ENCODE data around the gene ASPG. TPM values are rescaled to one million over a fixed set of nuclear protein-coding genes. Genes with fewer than 3 reads are reported as not detected.

Gene ASPG
- total and polyA plus RNA-seq, 12 donors = 2.8 to 32.0 (median 13.2) TPM

- Histone ChIP-seq H3K4me3 (peak overlapping the region; percentile 6 to 72 (median 59)), H3K36me3 (no peaks in the 10 kb centered on the region), H3K9me3 (no peaks in the 10 kb centered on the region), H3K27ac (no peak overlapping the region), H3K27me3 (peaks cover 11 to 82% (median 50%) of the 10 kb centered on the region in 7 donors), H3K4me1 (peaks cover 15 to 51% (median 39%) of the 10 kb centered on the region in 9 donors)
- ATAC-seq = no peak
- WGBS, 2 donors = 3 to 4% methylated on average over 73 to 77 of the region's 77 CpGs
- DNase-seq = peak in 1 of 2 donors; percentile 16
- intact Hi-C loops (cut with DNase I) = loop anchor here (1.0 to 10.0 kb wide), 14 partner anchors 86 to 506 kb away; no protein-coding TSS in a partner anchor
- TF ChIP-seq, protein P1, sequence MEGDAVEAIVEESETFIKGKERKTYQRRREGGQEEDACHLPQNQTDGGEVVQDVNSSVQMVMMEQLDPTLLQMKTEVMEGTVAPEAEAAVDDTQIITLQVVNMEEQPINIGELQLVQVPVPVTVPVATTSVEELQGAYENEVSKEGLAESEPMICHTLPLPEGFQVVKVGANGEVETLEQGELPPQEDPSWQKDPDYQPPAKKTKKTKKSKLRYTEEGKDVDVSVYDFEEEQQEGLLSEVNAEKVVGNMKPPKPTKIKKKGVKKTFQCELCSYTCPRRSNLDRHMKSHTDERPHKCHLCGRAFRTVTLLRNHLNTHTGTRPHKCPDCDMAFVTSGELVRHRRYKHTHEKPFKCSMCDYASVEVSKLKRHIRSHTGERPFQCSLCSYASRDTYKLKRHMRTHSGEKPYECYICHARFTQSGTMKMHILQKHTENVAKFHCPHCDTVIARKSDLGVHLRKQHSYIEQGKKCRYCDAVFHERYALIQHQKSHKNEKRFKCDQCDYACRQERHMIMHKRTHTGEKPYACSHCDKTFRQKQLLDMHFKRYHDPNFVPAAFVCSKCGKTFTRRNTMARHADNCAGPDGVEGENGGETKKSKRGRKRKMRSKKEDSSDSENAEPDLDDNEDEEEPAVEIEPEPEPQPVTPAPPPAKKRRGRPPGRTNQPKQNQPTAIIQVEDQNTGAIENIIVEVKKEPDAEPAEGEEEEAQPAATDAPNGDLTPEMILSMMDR (IDR thresholded peaks at IDR 0.05) = no peak
Observed at GRCh38 chr14:104136472-104137296, 51.2 kb downstream of the ASPG start.

GRCh38 chr14:104137297-104138097 is 52.0 kb downstream of the ASPG start:
- TF ChIP-seq, protein P1 (IDR thresholded peaks at IDR 0.05) = peak; percentile 87 to 98 (median 92)
- 1% methylated on average over 88 of the region's 88 CpGs for WGBS, 2 donors
- ATAC-seq (peak; percentile 80 to 89 (median 84)), DNase-seq (peak; percentile 67 to 80)
- Histone ChIP-seq H3K9me3 (no peaks in the 10 kb centered on the region), H3K27ac (peak overlapping the region; percentile 41 to 90 (median 84)), H3K27me3 (peaks cover 11 to 82% (median 50%) of the 10 kb centered on the region in 7 donors), H3K4me3 (peak overlapping the region; percentile 19 to 72 (median 64)), H3K36me3 (no peaks in the 10 kb centered on the region), H3K4me1 (peaks cover 15 to 59% (median 40%) of the 10 kb centered on the region in 9 donors)
- intact Hi-C loops (cut with DNase I) = loop anchor here (1.0 to 10.0 kb wide), 16 partner anchors 49 to 505 kb away; no protein-coding TSS in a partner anchor

DNA sequence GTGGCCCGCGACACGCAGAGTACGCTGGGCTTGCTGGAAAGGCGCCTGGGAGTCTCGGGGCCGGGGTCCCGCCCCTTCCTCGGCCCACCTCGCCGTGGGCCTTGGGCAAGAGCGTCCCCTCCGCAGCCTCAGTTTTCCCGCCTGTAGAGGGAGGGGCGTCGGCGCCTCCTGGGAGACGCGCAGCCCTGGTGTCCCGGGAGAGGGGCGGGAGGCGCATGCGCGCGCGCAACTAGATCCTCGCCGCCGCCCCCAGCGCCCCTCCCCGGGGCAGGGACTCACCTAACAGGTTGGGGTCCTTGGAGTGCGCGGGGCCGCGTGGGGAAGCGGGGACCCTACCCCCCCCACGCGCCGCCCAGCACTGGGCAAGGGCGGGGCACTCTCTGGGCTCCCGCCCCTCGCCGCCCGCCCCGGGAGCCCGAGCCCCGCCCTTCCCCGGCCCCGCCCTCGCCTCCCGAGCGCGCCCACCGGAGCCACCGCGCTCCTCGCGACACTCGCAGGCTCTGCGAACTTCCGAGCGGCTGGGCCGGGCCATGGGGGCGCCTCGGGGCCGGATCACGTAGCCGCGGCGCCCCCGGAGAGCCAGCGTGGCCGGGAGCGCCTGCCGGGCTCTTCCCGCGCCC is 52.7 kb downstream of the ASPG start, which contains the start of gene KIF26A:
Gene KIF26A, plus strand, starts transcription at position 490 of the 620 bp plus-strand sequence. CDS start 136 bp downstream, outside the sequence.
- H3K27me3 ChIP-seq = peaks cover 11 to 77% (median 48%) of the 10 kb centered on the region in 7 donors
- no peaks in the 10 kb centered on the region for H3K9me3 ChIP-seq
- TF ChIP-seq, protein P1 (IDR thresholded peaks at IDR 0.05) = no peak
- H3K4me3 ChIP-seq = peak within 1 kb of the TSS; percentile 27 to 72 (median 64)
- ATAC-seq = peak; percentile 45 to 71 (median 53)
- peaks cover 15 to 62% (median 40%) of the 10 kb centered on the region in 9 donors for H3K4me1 ChIP-seq
- WGBS, 2 donors = 0% methylated on average over 59 to 74 of the region's 77 CpGs
- H3K27ac ChIP-seq = peak within 1 kb of the TSS; percentile 41 to 90 (median 84)
- peak; percentile 54 to 69 for DNase-seq
- intact Hi-C loops (cut with DNase I) = loop anchor here in 8 of 10 donors (2.0 to 10.0 kb wide), 11 partner anchors 49 to 504 kb away; no protein-coding TSS in a partner anchor
- no peaks in the 10 kb centered on the region for H3K36me3 ChIP-seq

Data from heart right ventricle (tissue), 16 donors.